KOPT-K1 (cell line): ENCODE measurements around the gene FARP1.

Source experiments
- H3K27ac ChIP-seq: fragments of 200-600 bp; sonication (generic); 2 replicates; pipeline ENCODE4 v1.5.1; 2016; ENCODE audit warnings: antibody characterized with exemption, mild to moderate bottlenecking, low read depth, low read length; ENCODE audit not compliant: poor library complexity, severe bottlenecking
- H3K36me3 ChIP-seq: fragments of 200-600 bp; sonication (generic); 2 replicates; pipeline ENCODE4 v1.5.1; 2017; ENCODE audit warnings: antibody characterized with exemption, mild to moderate bottlenecking, low read length, moderate library complexity; ENCODE audit not compliant: insufficient read depth
- H3K9me3 ChIP-seq: fragments of 200-600 bp; sonication (generic); 2 replicates; pipeline ENCODE4 v1.5.1; 2017; ENCODE audit warnings: antibody characterized with exemption, low read length, mild to moderate bottlenecking; ENCODE audit not compliant: insufficient read depth, poor library complexity, severe bottlenecking

The FARP1 gene

DNA sequence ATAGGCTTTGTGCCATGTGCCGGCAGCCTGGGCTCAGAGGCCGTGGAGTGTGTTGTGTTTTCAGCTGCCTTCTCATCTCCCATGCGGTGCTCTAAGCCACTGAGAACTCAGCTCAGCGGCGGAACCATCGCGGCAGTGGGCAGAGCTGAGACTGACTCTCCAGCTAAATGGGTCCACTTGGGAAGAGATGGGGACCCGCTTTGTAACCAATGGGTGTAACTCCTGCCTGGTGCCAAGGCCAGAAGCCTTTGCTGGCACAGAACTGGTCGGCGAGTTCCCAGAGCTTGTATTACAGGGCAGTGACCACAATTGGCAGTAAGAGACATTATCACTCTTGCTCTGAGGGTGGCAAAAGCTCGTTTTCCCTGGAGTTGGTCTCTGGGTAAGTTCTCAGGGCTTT is 251.0 kb downstream of the FARP1 start:
- H3K27ac ChIP-seq, result no peak overlapping the region
- H3K36me3 ChIP-seq, result no peaks in the 10 kb centered on the region
- H3K9me3 ChIP-seq, result no peaks in the 10 kb centered on the region

DNA sequence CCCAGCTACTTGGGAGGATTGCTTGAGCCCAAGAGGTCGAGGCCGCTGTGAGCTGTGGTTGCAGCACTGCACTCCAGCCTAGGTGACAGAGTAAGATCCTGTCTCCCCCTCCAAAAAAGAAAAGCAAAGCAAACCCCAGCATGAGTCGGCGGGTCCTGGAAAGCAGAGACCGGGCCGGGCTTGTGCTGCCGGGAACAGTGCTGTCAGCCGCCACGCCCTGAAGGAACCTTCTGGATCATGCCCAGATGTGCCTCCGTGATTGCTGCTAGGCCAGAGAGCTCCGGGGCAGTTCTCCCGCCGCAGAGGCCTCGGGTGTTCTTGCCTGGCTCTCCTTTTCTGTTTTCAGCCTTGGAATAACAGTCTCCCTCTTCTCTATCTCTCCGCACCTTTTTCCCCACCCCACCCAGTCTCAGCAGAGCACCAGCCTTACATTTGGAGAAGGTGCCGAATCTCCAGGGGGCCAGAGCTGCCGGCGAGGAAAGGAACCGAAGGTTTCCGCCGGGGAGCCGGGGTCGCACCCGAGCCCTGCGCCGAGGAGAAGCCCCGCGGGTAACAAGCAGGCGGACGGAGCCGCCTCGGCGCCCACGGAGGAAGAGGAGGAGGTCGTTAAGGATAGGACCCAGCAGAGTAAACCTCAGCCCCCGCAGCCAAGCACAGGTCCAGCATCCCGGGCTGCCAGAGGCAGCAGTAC is 252.1 kb downstream of the FARP1 start:
- H3K9me3 ChIP-seq, result no peaks in the 10 kb centered on the region
- no peaks in the 10 kb centered on the region for H3K36me3 ChIP-seq
- H3K27ac ChIP-seq, result no peak overlapping the region

DNA sequence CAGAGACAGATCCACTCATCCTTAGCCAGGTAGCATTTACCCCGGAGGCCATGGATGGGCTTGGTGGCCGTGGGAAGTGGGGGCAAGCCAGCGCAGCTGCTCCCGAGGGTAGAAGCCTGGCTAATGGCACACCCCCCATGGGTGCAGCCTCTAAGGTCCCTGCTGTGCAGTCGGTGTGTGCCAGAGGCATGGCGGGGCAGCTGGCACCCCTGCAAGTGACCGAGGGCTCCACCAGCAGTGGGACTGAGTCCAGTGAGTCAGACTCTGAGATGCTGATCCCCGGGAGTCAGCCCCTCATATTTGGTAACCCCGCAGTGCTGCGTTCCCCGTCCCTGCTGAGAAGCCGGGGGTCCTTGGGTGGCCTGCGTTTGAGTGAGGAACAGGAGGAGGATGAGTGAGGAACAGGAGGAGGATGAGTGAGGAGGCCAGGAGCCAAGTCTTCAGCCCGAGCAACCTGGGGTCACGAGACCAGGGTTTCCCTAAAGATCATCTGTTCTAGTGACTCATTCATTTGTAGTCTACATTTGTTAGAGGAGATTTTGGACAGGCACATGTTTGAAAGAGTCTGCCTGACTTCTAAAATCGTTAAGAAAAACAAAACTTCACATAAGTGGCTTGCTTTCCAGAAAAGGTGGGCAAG is 253.3 kb downstream of the FARP1 start:
- H3K9me3 ChIP-seq, result no peaks in the 10 kb centered on the region
- no peaks in the 10 kb centered on the region for H3K36me3 ChIP-seq

DNA sequence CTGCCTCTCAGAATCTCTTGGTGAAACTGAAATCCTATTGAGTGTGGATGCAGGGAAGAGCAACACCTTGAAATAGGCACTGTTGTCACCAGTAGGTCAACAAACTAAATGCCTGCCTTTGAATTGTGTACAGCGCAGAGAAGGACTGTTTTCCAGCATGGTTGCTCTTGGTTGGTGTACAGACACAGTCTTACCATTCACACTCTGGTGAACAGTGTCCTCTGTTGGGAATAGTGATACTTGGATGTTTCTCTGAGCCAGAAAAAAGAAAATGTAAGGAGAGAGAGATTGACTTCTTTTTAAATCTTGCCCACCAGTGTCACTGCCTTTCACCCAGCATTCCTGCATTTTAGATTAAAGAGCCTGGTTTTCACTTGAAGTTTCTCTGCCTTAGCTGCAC is 254.3 kb downstream of the FARP1 start:
- Histone ChIP-seq H3K27ac (no peak overlapping the region), H3K36me3 (no peaks in the 10 kb centered on the region), H3K9me3 (no peaks in the 10 kb centered on the region)

More for the DNA sequence above, 253.3 kb downstream of the FARP1 start:
- H3K27ac ChIP-seq, result no peak overlapping the region

DNA sequence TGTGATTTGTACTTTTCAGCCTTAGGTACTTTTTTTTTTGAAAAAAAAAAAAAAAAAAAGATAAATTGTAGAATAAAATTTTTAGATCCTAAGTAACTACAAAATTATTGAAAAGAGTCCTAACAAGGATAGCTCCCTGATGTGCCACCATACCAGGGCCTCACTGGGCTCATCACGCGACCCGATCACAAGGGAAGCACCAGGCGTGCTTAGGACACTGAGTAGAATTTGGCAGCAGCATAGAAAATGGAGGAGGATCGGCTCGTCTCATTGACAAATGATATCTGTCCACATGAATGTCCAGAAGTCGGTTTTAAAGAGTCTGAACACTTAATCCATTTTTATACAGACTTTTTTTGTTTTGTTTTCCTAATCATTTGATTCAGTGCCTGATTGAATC is 255.0 kb downstream of the FARP1 start:
- Histone ChIP-seq H3K36me3 (no peaks in the 10 kb centered on the region), H3K27ac (no peak overlapping the region), H3K9me3 (no peaks in the 10 kb centered on the region)

DNA sequence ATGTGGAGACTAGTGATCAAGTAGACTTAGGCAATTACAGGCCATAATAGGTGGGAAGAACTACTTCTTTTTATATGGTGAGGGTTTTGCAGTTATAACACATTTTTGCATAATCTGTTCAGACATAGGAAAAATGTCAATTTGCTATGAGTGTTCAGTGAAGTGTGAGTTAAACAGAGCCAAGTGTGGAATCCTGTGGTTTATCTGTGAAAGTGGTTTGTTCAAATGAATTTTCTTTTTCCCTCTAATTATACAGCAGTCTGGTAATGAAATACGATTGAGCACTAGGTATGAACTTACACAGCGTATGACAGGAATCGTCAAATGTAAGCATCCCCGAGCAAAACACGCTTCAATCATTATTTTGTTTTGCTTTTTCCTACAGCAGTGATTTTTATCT is 255.7 kb downstream of the FARP1 start:
- Histone ChIP-seq H3K9me3 (no peaks in the 10 kb centered on the region), H3K27ac (no peak overlapping the region), H3K36me3 (no peaks in the 10 kb centered on the region)

DNA sequence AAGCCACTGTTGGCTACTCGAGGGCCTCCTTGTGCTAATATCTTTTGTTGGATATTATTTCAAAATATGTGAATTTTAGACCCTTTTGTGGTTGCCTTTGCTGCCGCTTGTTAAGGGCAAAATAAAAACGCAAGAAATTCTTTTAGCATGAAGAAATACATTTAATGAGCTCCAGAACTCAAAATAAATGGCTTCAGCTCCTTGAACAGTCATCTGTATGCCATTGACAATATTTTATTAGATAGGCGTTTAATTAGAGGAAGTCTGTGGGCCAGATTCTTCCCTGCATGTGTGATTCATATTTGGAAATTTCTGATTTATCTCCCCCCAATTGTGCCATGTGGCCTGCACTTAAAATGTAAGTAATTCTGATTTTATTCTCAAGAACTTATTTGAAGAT is 256.9 kb downstream of the FARP1 start:
- H3K9me3 ChIP-seq, result no peaks in the 10 kb centered on the region
- H3K36me3 ChIP-seq, result no peaks in the 10 kb centered on the region
- no peak overlapping the region for H3K27ac ChIP-seq

DNA sequence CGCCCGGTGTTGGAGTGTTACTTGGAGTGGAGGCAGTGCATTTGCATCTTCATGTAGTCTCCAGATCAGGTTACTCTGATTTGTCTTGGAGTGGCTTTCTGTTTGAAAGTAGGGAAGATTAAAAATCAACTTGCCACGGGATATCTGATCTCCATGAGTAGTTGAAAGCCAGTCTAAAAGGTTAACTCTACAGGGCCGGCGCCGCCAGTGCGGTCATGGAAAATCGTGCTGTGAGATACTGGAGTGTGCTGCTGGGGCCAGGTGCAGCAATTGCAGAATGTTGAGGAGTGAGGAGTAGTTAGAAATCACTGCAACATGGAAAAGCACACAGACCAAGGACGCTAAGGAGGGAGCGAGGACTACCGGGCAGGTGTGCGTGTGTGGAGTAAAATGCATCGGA is 259.0 kb downstream of the FARP1 start:
- H3K27ac ChIP-seq, result no peak overlapping the region

DNA sequence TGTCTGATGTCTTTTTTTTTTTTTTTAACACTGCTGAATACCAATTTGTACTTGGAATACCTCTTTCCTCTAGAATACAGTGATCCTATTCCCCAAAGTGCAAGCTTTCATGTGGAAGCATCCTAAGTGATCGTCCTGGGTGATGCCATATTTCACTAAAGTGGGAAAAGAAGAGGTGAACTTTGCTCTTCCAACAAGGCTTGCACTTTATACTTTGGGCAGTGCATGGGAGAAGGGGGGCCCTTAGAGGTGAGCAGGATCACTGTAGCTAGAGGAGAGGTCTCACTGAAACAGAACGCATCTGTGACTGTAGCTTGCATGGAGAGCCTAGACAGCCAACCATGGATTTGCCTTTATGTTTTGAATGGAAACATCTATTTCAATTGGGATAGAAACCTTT is 260.2 kb downstream of the FARP1 start:
- H3K27ac ChIP-seq, result no peak overlapping the region
- no peaks in the 10 kb centered on the region for H3K36me3 ChIP-seq

More for the DNA sequence above, 259.0 kb downstream of the FARP1 start:
- Histone ChIP-seq H3K9me3 (no peaks in the 10 kb centered on the region), H3K36me3 (no peaks in the 10 kb centered on the region)

DNA sequence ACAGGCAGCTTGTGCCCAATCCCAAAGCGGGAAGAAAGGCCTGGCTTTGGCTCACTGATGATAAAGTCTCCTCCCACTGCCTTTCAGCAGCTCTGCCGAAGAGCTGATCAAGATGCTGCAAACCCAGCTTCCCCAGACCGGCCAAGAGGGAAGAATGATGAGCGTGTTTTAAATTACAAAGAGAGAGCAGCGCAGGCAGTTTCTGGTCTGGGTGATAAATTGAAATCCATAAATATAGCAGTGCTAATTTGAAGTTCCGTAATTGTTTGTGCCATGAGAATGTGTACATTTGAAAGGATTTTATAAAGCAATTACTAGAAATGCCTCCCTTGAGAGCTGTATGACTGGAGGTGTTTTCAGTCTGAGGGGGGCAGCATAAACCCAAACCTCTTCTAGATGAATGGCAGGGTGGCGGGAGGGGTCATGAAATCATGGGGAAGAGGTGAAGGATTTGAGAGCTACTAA is 262.2 kb downstream of the FARP1 start:
- no peak overlapping the region for H3K27ac ChIP-seq
- H3K9me3 ChIP-seq, result no peaks in the 10 kb centered on the region
- no peaks in the 10 kb centered on the region for H3K36me3 ChIP-seq

More for the DNA sequence above, 260.2 kb downstream of the FARP1 start:
- H3K9me3 ChIP-seq, result no peaks in the 10 kb centered on the region

DNA sequence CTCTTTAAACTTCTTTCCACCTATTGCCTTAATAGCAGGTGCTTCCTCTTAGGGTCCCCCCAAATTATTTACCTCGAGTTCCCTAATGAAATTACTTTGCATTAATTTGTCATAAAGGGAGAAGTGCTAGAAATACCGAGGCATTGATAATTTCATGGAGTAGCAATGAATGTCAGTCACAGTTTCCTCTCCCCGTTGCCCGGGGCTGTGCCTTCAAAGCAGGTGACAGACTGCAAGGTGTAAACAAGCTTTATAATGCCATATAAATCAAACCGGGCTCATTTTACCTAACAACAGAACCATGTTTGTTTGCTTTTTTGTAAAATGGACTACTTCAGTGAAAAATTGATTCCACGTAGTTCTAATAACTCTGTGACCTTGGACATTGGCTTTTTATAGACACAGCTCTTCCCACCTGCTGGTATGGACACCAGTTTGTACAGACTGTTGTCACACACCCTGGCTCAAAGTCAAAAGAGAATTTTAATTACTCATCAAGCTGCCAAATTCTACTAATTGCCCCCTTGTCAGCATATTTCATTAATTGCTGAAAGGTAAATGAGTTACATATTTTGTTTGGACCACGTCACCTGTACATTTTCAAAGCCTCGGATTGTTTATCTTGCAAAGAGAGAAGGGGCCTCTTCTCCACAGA is 262.9 kb downstream of the FARP1 start:
- no peaks in the 10 kb centered on the region for H3K36me3 ChIP-seq
- no peak overlapping the region for H3K27ac ChIP-seq
- H3K9me3 ChIP-seq, result no peaks in the 10 kb centered on the region

DNA sequence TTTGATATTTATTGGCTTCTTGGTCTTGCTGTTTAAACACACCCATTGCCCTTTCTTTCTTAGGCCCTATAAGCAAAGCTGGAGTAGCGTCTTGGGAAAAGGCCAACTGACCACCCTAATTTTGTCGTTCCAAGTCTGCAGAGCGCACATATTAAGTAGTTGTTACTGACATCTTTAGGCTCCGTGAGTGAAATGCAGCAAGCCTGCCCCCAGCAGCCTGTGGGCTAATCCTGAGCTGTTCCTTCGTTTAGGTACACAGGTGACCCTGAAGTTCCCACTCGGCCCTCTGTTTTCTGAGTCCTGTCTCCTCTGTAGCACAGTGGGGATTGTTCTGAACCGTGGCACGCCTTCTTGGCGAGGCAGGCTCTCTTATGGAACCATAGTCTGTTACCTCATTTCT is 263.5 kb downstream of the FARP1 start:
- Histone ChIP-seq H3K9me3 (no peaks in the 10 kb centered on the region), H3K27ac (no peak overlapping the region), H3K36me3 (no peaks in the 10 kb centered on the region)

DNA sequence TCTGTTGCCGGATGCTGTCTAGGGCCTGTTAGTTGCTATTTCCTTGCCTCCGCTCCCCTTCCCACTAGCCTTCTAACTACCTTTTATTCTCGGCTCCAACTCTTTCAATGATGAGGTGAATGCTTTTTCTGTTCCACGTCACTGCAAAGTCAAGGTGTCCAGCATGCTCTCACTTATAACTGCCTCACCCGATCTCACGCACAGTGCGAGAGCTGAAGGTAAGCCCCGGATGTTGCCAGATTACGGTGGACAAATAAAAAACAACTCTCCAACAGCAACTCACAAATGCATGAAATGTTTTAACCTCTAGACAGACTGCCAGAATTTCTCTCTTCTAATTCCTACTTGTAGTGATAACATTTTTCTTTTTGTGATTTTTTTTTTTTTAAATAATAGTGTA is 264.1 kb downstream of the FARP1 start:
- H3K9me3 ChIP-seq, result no peaks in the 10 kb centered on the region
- H3K27ac ChIP-seq, result no peak overlapping the region
- no peaks in the 10 kb centered on the region for H3K36me3 ChIP-seq

DNA sequence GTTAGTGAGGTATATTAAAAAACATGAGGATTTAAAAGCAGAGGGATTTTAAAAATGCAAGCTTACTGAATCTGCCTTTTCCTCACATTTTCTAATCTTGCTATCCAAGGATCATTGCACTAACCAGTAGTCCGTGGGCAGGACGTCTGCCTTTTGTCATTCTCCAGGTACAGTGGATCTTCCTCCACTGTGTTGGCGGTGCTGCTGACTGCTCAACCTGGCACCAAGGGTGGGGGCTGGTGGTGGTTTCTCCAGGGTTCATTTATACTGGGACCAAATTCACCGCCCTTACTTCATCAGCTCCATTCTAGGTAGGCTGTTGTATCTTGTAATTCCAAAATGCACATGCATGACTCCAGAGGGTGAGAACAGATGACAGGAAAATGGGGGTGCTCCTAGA is 264.7 kb downstream of the FARP1 start:
- H3K36me3 ChIP-seq, result no peaks in the 10 kb centered on the region

DNA sequence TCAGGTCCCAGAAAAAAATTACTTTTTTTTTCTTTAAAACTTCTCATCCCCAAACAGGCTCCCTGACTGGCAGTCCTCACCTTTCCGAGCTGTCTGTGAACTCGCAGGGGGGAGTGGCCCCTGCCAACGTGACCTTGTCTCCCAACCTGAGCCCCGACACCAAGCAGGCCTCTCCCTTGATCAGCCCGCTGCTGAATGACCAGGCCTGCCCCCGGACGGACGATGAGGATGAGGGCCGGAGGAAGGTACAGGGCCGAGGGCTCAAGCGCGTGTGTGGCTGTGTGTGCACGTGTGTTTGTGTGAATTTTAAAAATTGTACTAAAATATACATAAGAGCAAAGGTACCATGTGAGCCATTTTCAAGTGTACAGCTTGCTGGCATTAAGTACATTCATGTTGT is 266.4 kb downstream of the FARP1 start:
- no peaks in the 10 kb centered on the region for H3K36me3 ChIP-seq
- H3K9me3 ChIP-seq, result no peaks in the 10 kb centered on the region
- H3K27ac ChIP-seq, result no peak overlapping the region

More for the DNA sequence above, 264.7 kb downstream of the FARP1 start:
- Histone ChIP-seq H3K27ac (no peak overlapping the region), H3K9me3 (no peaks in the 10 kb centered on the region)
